Ishikawa (cell line): Measurements from ENCODE around the gene NTMT1.

Source experiments
- CEBPB ChIP-seq: IDR thresholded peaks from 2 replicates; pipeline ENCODE4 v1.6.1; 2012
- CREB1 ChIP-seq: IDR thresholded peaks from 2 replicates; pipeline ENCODE4 v1.6.1; 2012; ENCODE audit warnings: low read depth
- EP300 ChIP-seq: IDR thresholded peaks from 2 replicates; pipeline ENCODE4 v1.6.1; 2012; ENCODE audit warnings: borderline replicate concordance
- FOXM1 ChIP-seq: IDR thresholded peaks from 2 replicates; pipeline ENCODE4 v1.6.1; 2012; ENCODE audit warnings: low read depth, borderline replicate concordance
- NFIC ChIP-seq: IDR thresholded peaks from 2 replicates; pipeline ENCODE4 v1.6.1; 2012
- RAD21 ChIP-seq: IDR thresholded peaks from 2 replicates; pipeline ENCODE4 v1.6.1; 2012; ENCODE audit warnings: low read depth
- TAF1 ChIP-seq: IDR thresholded peaks from 2 replicates; pipeline ENCODE4 v1.6.1; 2012; ENCODE audit warnings: low read depth, mild to moderate bottlenecking
- TCF12 ChIP-seq: IDR thresholded peaks from 2 replicates; pipeline ENCODE4 v1.6.1; 2012; ENCODE audit warnings: low read depth
- TEAD4 ChIP-seq: IDR thresholded peaks from 2 replicates; pipeline ENCODE4 v1.6.1; 2012
- TF ChIP-seq, protein P1 (sequence below): IDR thresholded peaks from 2 replicates; pipeline ENCODE4 v1.6.1; 2012; ENCODE audit warnings: low read depth, mild to moderate bottlenecking
- TF ChIP-seq, protein P2 (sequence below): IDR thresholded peaks from 2 replicates; pipeline ENCODE4 v1.6.1; 2012

- TF ChIP-seq EP300 (no peak), NFIC (no peak), CEBPB (no peak), TEAD4 (no peak), RAD21 (no peak), TAF1 (no peak), CREB1 (no peak), TCF12 (no peak), FOXM1 (no peak)
- TF ChIP-seq, protein P1, sequence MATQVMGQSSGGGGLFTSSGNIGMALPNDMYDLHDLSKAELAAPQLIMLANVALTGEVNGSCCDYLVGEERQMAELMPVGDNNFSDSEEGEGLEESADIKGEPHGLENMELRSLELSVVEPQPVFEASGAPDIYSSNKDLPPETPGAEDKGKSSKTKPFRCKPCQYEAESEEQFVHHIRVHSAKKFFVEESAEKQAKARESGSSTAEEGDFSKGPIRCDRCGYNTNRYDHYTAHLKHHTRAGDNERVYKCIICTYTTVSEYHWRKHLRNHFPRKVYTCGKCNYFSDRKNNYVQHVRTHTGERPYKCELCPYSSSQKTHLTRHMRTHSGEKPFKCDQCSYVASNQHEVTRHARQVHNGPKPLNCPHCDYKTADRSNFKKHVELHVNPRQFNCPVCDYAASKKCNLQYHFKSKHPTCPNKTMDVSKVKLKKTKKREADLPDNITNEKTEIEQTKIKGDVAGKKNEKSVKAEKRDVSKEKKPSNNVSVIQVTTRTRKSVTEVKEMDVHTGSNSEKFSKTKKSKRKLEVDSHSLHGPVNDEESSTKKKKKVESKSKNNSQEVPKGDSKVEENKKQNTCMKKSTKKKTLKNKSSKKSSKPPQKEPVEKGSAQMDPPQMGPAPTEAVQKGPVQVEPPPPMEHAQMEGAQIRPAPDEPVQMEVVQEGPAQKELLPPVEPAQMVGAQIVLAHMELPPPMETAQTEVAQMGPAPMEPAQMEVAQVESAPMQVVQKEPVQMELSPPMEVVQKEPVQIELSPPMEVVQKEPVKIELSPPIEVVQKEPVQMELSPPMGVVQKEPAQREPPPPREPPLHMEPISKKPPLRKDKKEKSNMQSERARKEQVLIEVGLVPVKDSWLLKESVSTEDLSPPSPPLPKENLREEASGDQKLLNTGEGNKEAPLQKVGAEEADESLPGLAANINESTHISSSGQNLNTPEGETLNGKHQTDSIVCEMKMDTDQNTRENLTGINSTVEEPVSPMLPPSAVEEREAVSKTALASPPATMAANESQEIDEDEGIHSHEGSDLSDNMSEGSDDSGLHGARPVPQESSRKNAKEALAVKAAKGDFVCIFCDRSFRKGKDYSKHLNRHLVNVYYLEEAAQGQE: no peak
- TF ChIP-seq, protein P2, sequence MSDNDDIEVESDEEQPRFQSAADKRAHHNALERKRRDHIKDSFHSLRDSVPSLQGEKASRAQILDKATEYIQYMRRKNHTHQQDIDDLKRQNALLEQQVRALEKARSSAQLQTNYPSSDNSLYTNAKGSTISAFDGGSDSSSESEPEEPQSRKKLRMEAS: no peak
Measured at GRCh38 chr9:129644365-129644764, 18.4 kb downstream of the NTMT1 start.
